Sigmoid colon (tissue), 7 donors: Measurements from ENCODE around the gene GMDS. TPM values are rescaled to one million over a fixed set of nuclear protein-coding genes. Genes with fewer than 3 reads are reported as not detected.

ENCODE experiments used
- DNase-seq: peaks from one replicate; pipeline ENCODE4 v3.0.0-alpha.2; 2019
- H3K27ac ChIP-seq, 4 donors: fragments of 200-600 bp; sonication (generic); one replicate each; pipeline ENCODE4 v1.5.1; 2016 to 2019; ENCODE audit warnings: mild to moderate bottlenecking in 1 of 4
- H3K27me3 ChIP-seq, 3 donors: fragments of 200-600 bp; sonication (generic); one replicate each; pipeline ENCODE4 v1.5.1; 2019; ENCODE audit warnings: mild to moderate bottlenecking in 1 of 3
- H3K36me3 ChIP-seq, 4 donors: fragments of 200-600 bp; sonication (generic); one replicate each; pipeline ENCODE4 v1.5.1; 2016 to 2019
- H3K4me1 ChIP-seq, 4 donors: fragments of 200-600 bp; sonication (generic); one replicate each; pipeline ENCODE4 v1.5.1; 2017 to 2019
- H3K4me3 ChIP-seq, 4 donors: fragments of 200-600 bp; sonication (generic); one replicate each; pipeline ENCODE4 v1.5.1; 2017 to 2019; ENCODE audit warnings: mild to moderate bottlenecking in 2 of 4, moderate library complexity in 1 of 4
- H3K9me3 ChIP-seq, 4 donors: fragments of 200-600 bp in 3 of 4; sonication (generic) in 3 of 4; one replicate each; pipeline versions ENCODE4 v1.5.1 to v1.6.1; 2013 to 2019
- CTCF ChIP-seq, 4 experiments: fragments of 450-650 bp in 3 of 4; fragments of 200-600 bp in 1 of 4; IDR thresholded peaks; one replicate each; pipeline ENCODE4 v1.5.1; 2016 to 2019; ENCODE audit warnings: antibody characterized with exemption in 4 of 4, mild to moderate bottlenecking in 3 of 4, moderate library complexity in 2 of 4
- EP300 ChIP-seq, 4 donors: sonication (generic); formaldehyde crosslinking; IDR thresholded peaks; one replicate each; pipeline ENCODE4 v1.6.1; 2017; ENCODE audit warnings: antibody characterized with exemption in 4 of 4
- POLR2A ChIP-seq, 2 donors: fragments of 450-650 bp; IDR thresholded peaks; one replicate each; pipeline ENCODE4 v1.6.1; 2016; ENCODE audit warnings: antibody characterized with exemption in 2 of 2, mild to moderate bottlenecking in 2 of 2, moderate library complexity in 2 of 2
- POLR2AphosphoS5 ChIP-seq, 4 donors: sonication (generic); formaldehyde crosslinking; IDR thresholded peaks; one replicate each; pipeline ENCODE4 v1.6.1; 2017; ENCODE audit warnings: antibody characterized with exemption in 4 of 4
- WGBS, 2 donors: extraction: QIAGEN DNeasy Blood & Tissue Kit; methylation state at CpG; one replicate each; pipeline ENCODE4 v1.1.7; 2013; 5-methylcytosine and 5-hydroxymethylcytosine counted together
- intact Hi-C: fragments of 100-400 bp; cut with DNase I; formaldehyde crosslinking; loops from one replicate; pipeline ENCODE4 v1.15.1; 2023
- polyA plus RNA-seq, 3 donors: library from polyadenylated mRNA; stranded (reverse); fragments of 200-250 nt; gene quantifications; one replicate each; pipeline ENCODE4 v1.2.3, GENCODE V29; 2013
- total RNA-seq, 4 donors: library from RNA; depleted of rRNA; stranded (reverse); fragments of >200 nt; gene quantifications; one replicate each; pipeline ENCODE4 v1.1.0, GENCODE V29; 2016
- donor health status: healthy with polysubstance abuse.
- donor health status: Bipolar disorder and iron deficiency.
- donor health status: healthy.

Gene GMDS
- total and polyA plus RNA-seq, 7 donors = 3.1 to 173 (median 9.4) TPM

GRCh38 chr6:2186516-2186915 is 58.9 kb downstream of the GMDS start:
- WGBS, 2 donors = 77 to 88% methylated on average over 4 of the region's 4 CpGs
- no peaks in the 10 kb centered on the region for H3K4me1 ChIP-seq
- no peaks in the 10 kb centered on the region for H3K27me3 ChIP-seq
- intact Hi-C loops = no loop called here
- no peak overlapping the region for H3K27ac ChIP-seq
- no peak for DNase-seq
- H3K9me3 ChIP-seq = no peaks in the 10 kb centered on the region
- no peak overlapping the region for H3K4me3 ChIP-seq
- H3K36me3 ChIP-seq = no peaks in the 10 kb centered on the region
- no peak for TF ChIP-seq POLR2AphosphoS5 (IDR thresholded peaks at IDR 0.05)

- Histone ChIP-seq H3K4me1 (no peaks in the 10 kb centered on the region), H3K4me3 (no peak overlapping the region), H3K36me3 (no peaks in the 10 kb centered on the region), H3K27ac (no peak overlapping the region), H3K9me3 (no peaks in the 10 kb centered on the region), H3K27me3 (no peaks in the 10 kb centered on the region)
- intact Hi-C loops = no loop called here
- no peak for DNase-seq
- 84 to 88% methylated on average over 2 of the region's 2 CpGs for WGBS, 2 donors
- no peak for TF ChIP-seq POLR2A (IDR thresholded peaks at IDR 0.05)
- no peak for TF ChIP-seq CTCF (IDR thresholded peaks at IDR 0.05)
- no peak for TF ChIP-seq EP300 (IDR thresholded peaks at IDR 0.05)
- no peak for TF ChIP-seq POLR2AphosphoS5 (IDR thresholded peaks at IDR 0.05)
Measured at GRCh38 chr6:2185466-2185865, 59.9 kb downstream of the GMDS start.

- H3K27me3 ChIP-seq = no peaks in the 10 kb centered on the region
- H3K4me3 ChIP-seq = no peak overlapping the region
- no peak for DNase-seq
- H3K36me3 ChIP-seq = no peaks in the 10 kb centered on the region
- no peak for TF ChIP-seq CTCF (IDR thresholded peaks at IDR 0.05)
- TF ChIP-seq POLR2AphosphoS5 (IDR thresholded peaks at IDR 0.05) = no peak
- no peak for TF ChIP-seq EP300 (IDR thresholded peaks at IDR 0.05)
- TF ChIP-seq POLR2A (IDR thresholded peaks at IDR 0.05) = no peak
- H3K27ac ChIP-seq = no peak overlapping the region
- H3K4me1 ChIP-seq = no peaks in the 10 kb centered on the region
- H3K9me3 ChIP-seq = no peaks in the 10 kb centered on the region
- intact Hi-C loops = no loop called here
- 93 to 94% methylated on average over 7 of the region's 7 CpGs for WGBS, 2 donors
Measured at GRCh38 chr6:2184700-2185455, 60.5 kb downstream of the GMDS start.

GRCh38 chr6:2183752-2184151 is 61.7 kb downstream of the GMDS start:
- intact Hi-C loops = no loop called here
- WGBS, 2 donors = 97 to 100% methylated on average over 1 of the region's 1 CpG
- no peak overlapping the region for H3K27ac ChIP-seq

GRCh38 chr6:2183246-2183645 is 62.2 kb downstream of the GMDS start:
- Histone ChIP-seq H3K9me3 (no peaks in the 10 kb centered on the region), H3K36me3 (no peaks in the 10 kb centered on the region), H3K27ac (no peak overlapping the region), H3K27me3 (no peaks in the 10 kb centered on the region), H3K4me1 (no peaks in the 10 kb centered on the region), H3K4me3 (no peak overlapping the region)
- TF ChIP-seq CTCF (IDR thresholded peaks at IDR 0.05) (no peak), EP300 (IDR thresholded peaks at IDR 0.05) (no peak)
- intact Hi-C loops = no loop called here
- no peak for DNase-seq

More at GRCh38 chr6:2183752-2184151, 61.7 kb downstream of the GMDS start:
- no peaks in the 10 kb centered on the region for H3K9me3 ChIP-seq
- H3K4me3 ChIP-seq = no peak overlapping the region
- no peaks in the 10 kb centered on the region for H3K4me1 ChIP-seq
- H3K27me3 ChIP-seq = no peaks in the 10 kb centered on the region
- TF ChIP-seq POLR2AphosphoS5 (IDR thresholded peaks at IDR 0.05) (no peak), POLR2A (IDR thresholded peaks at IDR 0.05) (no peak), CTCF (IDR thresholded peaks at IDR 0.05) (no peak), EP300 (IDR thresholded peaks at IDR 0.05) (no peak)
- DNase-seq = no peak
- no peaks in the 10 kb centered on the region for H3K36me3 ChIP-seq
